GM12892 (cell line): ENCODE data around the gene PLEKHG1.

Experiments used
- POLR2A ChIP-seq: IDR thresholded peaks from 2 replicates; pipeline ENCODE4 v1.6.1; 2011; ENCODE audit warnings: low read depth, low read length, control low read depth
- POLR2AphosphoS5 ChIP-seq: IDR thresholded peaks from 2 replicates; pipeline ENCODE4 v1.6.1; 2011; ENCODE audit warnings: low read depth, low read length, control low read depth
- TAF1 ChIP-seq: IDR thresholded peaks from 2 replicates; pipeline ENCODE4 v1.6.1; 2011; ENCODE audit warnings: low read depth, mild to moderate bottlenecking, control low read depth, low read length, borderline replicate concordance

GRCh38 chr6:150616586-150616985, 16.9 kb downstream of the PLEKHG1 start:
- TF ChIP-seq POLR2A, result no peak
- TF ChIP-seq POLR2AphosphoS5, result no peak
- no peak for TF ChIP-seq TAF1
